Parathyroid adenoma (tissue), 2 donors: ENCODE data around the gene MMP10.

Source experiments
- H2AFZ ChIP-seq: fragments of 300-600 bp; sonication (generic); one replicate; pipeline ENCODE4 v1.7.0; 2017; ENCODE audit warnings: antibody characterized with exemption, mild to moderate bottlenecking
- H3K27ac ChIP-seq: fragments of 300-600 bp; sonication (generic); one replicate; pipeline ENCODE4 v1.7.0; 2017
- H3K27me3 ChIP-seq: fragments of 300-600 bp; sonication (generic); one replicate; pipeline ENCODE4 v1.7.0; 2017; ENCODE audit warnings: low read length; ENCODE audit not compliant: control insufficient read depth, insufficient read depth
- H3K36me3 ChIP-seq: fragments of 300-600 bp; sonication (generic); one replicate; pipeline ENCODE4 v1.7.0; 2017; ENCODE audit warnings: low read length; ENCODE audit not compliant: control insufficient read depth, insufficient read depth
- H3K4me1 ChIP-seq: fragments of 300-600 bp; sonication (generic); one replicate; pipeline ENCODE4 v1.7.0; 2017; ENCODE audit warnings: control low read depth
- H3K4me2 ChIP-seq: fragments of 300-600 bp; sonication (generic); one replicate; pipeline ENCODE4 v1.7.0; 2017; ENCODE audit warnings: low read length
- H3K4me3 ChIP-seq: fragments of 300-600 bp; sonication (generic); one replicate; pipeline ENCODE4 v1.7.0; 2017; ENCODE audit warnings: low read depth, low read length
- H3K79me2 ChIP-seq: fragments of 300-600 bp; sonication (generic); one replicate; pipeline ENCODE4 v1.7.0; 2017; ENCODE audit warnings: control low read depth
- H3K9ac ChIP-seq: fragments of 300-600 bp; sonication (generic); one replicate; pipeline ENCODE4 v1.7.0; 2017; ENCODE audit warnings: mild to moderate bottlenecking
- H3K9me3 ChIP-seq: fragments of 300-600 bp; sonication (generic); one replicate; pipeline ENCODE4 v1.7.0; 2017; ENCODE audit warnings: low read length; ENCODE audit not compliant: control insufficient read depth
- CTCF ChIP-seq: fragments of 300-600 bp; sonication (generic); IDR thresholded peaks from one replicate; pipeline ENCODE4 v1.7.0; 2017; ENCODE audit warnings: antibody characterized with exemption, mild to moderate bottlenecking
- donor health status: primary hyperparathyroidism.

Gene MMP10

DNA sequence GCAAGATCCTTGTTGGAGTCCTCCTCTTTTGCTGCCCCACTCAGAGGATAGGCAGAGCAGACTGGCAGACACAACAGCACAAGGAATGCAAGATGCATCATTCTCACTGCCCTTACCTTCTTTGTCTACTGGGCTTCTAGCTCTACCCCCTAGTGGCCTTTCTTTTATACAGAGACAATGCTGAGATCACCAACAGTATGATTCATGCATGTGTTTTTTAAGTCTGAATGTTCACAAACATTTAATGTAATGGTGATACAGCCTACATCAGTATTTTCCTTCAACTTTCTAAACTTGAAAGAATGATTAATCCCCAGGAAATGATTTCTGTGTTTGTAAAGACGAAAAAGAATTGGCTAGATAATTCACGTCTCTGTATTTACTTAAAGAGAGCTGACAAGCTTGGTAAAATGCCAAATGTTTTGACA, at the start of gene MMP10:
MMP10 (minus strand) TSS at position 138 of the 428 bp plus-strand sequence; CDS start at position 101, 37 bp downstream.
- H3K79me2 ChIP-seq = no peaks in the 10 kb centered on the region
- H2AFZ ChIP-seq = no peak within 1 kb of the TSS
- H3K27ac ChIP-seq = no peak within 1 kb of the TSS
- no peak within 1 kb of the TSS for H3K9ac ChIP-seq
- H3K4me3 ChIP-seq = no peak within 1 kb of the TSS
- H3K27me3 ChIP-seq = no peaks in the 10 kb centered on the region
- H3K9me3 ChIP-seq = no peaks in the 10 kb centered on the region
- TF ChIP-seq CTCF = no peak
- no peak within 1 kb of the TSS for H3K4me2 ChIP-seq
- H3K36me3 ChIP-seq = no peaks in the 10 kb centered on the region
- no peaks in the 10 kb centered on the region for H3K4me1 ChIP-seq

GRCh38 chr11:102829316-102830000, 49.0 kb upstream of the MMP10 start:
- no peaks in the 10 kb centered on the region for H3K27me3 ChIP-seq
- no peak for TF ChIP-seq CTCF
- H3K4me1 ChIP-seq = no peaks in the 10 kb centered on the region
- no peak overlapping the region for H3K4me2 ChIP-seq
- no peak overlapping the region for H3K4me3 ChIP-seq
- H3K36me3 ChIP-seq = no peaks in the 10 kb centered on the region
- H3K27ac ChIP-seq = no peak overlapping the region
- H3K9me3 ChIP-seq = no peaks in the 10 kb centered on the region
- no peaks in the 10 kb centered on the region for H3K79me2 ChIP-seq
- no peak overlapping the region for H2AFZ ChIP-seq
- H3K9ac ChIP-seq = no peak overlapping the region

DNA sequence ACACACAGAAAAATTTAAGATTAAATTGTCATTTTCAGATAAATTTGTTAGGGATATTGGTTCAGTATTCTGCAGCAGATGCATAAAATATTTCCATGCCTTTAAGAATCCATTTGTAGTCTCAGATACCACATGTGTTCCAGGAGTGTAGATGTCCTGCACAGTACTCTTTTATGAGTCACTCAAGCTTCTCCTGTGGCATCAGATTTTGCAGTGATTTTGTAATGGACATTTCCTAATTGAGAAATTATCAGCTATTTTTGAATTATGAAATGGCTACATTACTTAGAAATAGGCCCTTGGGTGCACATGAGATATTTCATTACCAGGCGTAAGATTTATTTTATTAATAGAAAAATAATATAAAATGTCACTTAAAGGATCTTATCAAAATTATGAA, 44.1 kb upstream of the MMP10 start:
- Histone ChIP-seq H3K36me3 (no peaks in the 10 kb centered on the region), H3K27me3 (no peaks in the 10 kb centered on the region), H3K4me1 (no peaks in the 10 kb centered on the region), H3K4me2 (no peak overlapping the region), H3K27ac (no peak overlapping the region), H2AFZ (no peak overlapping the region), H3K79me2 (no peaks in the 10 kb centered on the region), H3K9ac (no peak overlapping the region), H3K9me3 (no peaks in the 10 kb centered on the region), H3K4me3 (no peak overlapping the region)
- TF ChIP-seq CTCF = no peak

- H3K4me1 ChIP-seq = no peaks in the 10 kb centered on the region
- no peak overlapping the region for H3K4me2 ChIP-seq
- TF ChIP-seq CTCF = no peak
- no peaks in the 10 kb centered on the region for H3K36me3 ChIP-seq
- no peaks in the 10 kb centered on the region for H3K27me3 ChIP-seq
- no peak overlapping the region for H3K9ac ChIP-seq
- no peaks in the 10 kb centered on the region for H3K79me2 ChIP-seq
- H2AFZ ChIP-seq = no peak overlapping the region
- H3K4me3 ChIP-seq = no peak overlapping the region
- no peak overlapping the region for H3K27ac ChIP-seq
- H3K9me3 ChIP-seq = no peaks in the 10 kb centered on the region
Observed at GRCh38 chr11:102819491-102819890, 39.1 kb upstream of the MMP10 start.

DNA sequence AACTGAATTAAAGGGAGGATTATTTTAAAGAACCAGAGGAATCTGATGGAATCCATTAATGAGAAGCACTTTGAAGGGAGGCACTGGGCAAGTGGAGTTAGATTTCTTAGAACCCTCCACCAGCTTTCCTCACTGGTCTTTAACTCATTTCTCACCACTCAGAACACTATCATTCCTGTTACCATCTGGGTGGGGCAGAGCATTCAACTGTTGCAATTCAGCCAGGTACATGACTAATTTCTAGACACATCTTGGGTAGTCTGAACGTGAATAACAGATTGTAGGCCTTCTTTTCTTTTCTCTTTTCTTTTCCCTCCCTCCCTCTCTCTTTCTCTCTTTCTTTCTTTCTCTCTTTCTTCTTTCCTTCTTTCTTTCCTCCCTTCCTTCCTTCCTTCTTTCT, 33.1 kb upstream of the MMP10 start:
- Histone ChIP-seq H2AFZ (no peak overlapping the region), H3K27me3 (no peaks in the 10 kb centered on the region), H3K9me3 (no peaks in the 10 kb centered on the region), H3K9ac (no peak overlapping the region), H3K4me2 (no peak overlapping the region), H3K4me1 (no peaks in the 10 kb centered on the region), H3K79me2 (no peaks in the 10 kb centered on the region), H3K36me3 (no peaks in the 10 kb centered on the region), H3K4me3 (no peak overlapping the region), H3K27ac (no peak overlapping the region)
- TF ChIP-seq CTCF = no peak
